NCI-H1105 treated with DMSO at 0.1 percent for 48 hours (cell line): ENCODE measurements around the gene COX7B.
A peak's percentile ranks its signal among the peaks of the same experiment; 100 is the strongest.
"Not testable (repeated sequence)": the region's sequence is repeated elsewhere in the genome, so short reads cannot be mapped to it uniquely, and the experiment has no call there.

Source experiments
- DNase-seq: peaks from one replicate; lab custom pipeline; 2025; lab: John Stamatoyannopoulos, UW

COX7B gene

GRCh38 chrX:77899081-77899828 is at the start of gene COX7B:
Gene COX7B, plus strand, starts transcription at chrX:77899468. Its CDS starts 86 bp downstream, at chrX:77899554.
- DNase-seq, result peak; percentile 96

DNA sequence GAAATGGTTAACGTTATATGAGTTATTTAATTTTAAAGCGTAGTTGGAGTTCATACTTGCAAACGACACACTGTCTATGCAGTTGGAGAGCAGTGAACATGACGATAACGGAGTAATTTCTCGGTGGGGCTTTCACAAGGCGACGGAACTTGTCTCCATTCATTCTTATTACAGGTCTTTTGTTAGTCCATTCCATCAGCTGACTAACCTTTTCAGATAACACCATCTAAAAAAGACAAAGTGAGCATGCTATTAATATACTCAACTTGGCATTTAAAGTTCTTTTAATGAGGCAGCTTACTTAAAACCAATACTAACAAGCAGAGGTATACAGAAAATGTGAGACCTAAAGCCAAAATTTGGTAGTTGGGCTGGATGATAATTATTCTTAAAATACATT is 23.9 kb upstream of the COX7B start:
- no peak for DNase-seq

GRCh38 chrX:77881418-77881817 is 17.9 kb upstream of the COX7B start:
- DNase-seq, result not testable (repeated sequence)

DNA sequence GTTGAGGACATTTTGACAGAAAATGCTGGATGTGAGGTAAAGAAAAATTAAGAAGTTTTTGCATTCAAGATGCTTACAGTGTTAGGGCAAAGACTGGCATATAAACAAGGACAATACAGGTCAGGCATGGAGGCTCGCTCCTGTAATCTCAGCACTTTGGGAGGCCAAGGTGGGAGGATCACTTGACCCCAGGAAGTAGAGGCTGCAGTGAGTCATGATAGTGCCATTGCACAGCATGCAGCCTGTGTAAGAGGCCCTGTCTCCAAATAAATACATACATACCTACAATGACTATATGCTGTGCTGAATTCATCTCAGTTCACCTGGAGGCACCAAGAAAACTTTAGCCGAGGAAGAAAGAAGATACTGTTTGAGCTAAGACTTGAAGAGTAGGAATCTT is 6.4 kb upstream of the COX7B start:
- no peak for DNase-seq

DNA sequence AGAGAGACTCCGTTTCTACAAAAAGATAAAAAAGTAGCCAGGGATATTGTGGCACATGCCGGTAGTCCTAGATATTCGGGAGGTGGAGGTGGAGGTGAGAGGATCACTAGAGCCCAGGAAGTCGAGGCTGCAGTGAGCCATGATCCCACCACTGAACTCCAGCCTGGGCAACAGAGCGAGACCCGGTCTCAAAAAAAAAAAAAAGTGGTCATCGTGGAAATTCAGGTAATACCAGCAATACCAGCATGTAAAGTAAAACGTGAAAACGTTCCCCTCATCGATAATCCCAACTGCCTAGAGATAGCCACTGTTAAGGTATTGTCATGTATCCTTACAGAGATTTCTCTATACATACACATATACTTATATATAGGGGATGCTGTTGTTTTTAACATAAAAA is 5.6 kb upstream of the COX7B start:
- DNase-seq, result no peak

DNA sequence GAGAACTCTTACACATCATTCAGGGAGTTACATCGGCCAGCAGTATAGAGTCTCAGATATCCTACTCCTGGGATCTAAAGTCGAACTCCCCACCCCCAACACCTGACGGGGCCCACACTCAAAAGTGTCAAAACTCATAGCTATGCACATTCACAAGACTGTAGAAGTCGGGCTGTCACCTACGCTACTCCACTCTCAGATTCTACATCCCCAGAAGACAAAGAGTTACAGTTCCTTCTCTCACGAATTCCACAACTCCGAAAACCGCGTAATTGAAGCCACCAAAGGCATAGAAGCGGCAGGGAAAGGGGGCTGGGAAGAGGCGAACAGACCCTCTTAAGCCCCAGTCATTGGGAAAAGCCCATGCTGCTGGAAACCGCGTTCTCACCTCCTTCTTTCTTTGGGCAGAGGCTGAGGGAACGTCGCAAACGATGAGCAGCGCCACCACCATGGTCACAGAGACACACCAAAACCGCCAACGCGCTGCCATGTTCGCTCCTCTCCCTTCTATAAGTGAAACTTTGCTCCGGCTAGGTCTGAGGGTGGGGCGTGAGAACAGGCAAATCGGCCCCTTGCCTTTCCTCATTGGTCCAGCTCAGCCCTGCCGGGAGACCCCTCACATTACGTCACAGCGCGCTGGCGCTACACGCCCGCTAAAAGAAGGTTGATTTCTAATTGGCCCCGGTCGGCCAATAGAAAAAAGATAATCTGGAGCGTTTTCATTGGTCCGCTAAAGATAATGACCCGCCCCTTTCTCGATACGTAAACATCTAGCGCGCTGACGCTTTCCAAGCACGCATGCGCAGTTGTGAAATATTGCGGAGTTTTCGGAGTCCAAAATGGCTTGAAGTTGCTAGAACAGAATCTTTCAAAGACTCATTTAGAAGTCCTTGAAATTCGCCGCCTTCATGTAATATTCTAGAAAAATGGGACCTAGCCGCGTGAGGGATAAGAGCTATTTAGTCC is 4.1 kb upstream of the COX7B start, which contains the start of gene MAGT1:
TSS of gene MAGT1 (minus strand) at position 515 of the 966 bp plus-strand sequence. CDS start at position 490, 25 bp downstream.
- DNase-seq, result peak; percentile 95

DNA sequence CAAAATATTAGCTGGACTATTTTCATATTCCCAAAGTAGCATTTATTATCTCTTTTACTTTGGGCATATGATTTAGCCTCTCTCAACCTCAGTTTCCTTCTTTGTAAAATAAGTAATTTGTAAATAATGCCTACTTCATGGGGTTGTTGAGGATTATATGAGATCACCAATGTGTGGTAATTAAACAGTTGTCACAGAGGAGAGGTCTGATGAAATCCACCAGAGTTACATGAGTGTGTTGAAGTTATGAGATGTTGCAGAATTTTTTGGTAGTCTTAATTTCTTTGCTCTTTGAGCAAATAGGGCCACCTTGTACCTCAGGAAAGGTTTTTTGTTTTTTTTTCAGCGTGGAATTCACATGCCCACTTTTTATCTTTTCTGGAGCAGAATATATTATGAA is 1.4 kb downstream of the COX7B start:
- no peak for DNase-seq

DNA sequence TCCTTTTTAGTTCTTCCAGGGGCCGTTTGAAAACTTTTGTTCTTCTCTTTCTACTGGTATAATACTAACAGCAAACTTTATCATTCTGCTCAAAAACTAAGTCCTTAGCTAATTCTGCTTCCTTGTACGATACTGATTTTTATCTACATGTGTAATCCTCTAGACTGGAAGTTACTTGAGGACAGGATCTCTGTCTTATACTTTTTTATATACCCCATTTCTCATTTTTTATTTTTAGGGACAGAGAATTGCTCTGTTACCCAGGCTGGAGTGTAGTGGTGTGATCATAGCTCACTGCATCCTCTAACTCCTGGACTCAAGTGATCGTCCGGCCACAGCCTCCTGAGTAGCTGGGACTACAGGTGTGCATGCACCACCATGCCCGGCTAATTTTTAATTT is 2.2 kb downstream of the COX7B start:
- DNase-seq, result no peak

- peak; percentile 80 for DNase-seq
These were observed 11.0 kb downstream of the COX7B start, which contains the start of gene ATP7A for GRCh38 chrX:77910108-77910840. Gene ATP7A, plus strand, starts transcription at chrX:77910693. Its CDS starts 60,949 bp downstream, at chrX:77971642.

- DNase-seq, result no peak
These were observed 18.1 kb downstream of the COX7B start for GRCh38 chrX:77917294-77917933.

DNA sequence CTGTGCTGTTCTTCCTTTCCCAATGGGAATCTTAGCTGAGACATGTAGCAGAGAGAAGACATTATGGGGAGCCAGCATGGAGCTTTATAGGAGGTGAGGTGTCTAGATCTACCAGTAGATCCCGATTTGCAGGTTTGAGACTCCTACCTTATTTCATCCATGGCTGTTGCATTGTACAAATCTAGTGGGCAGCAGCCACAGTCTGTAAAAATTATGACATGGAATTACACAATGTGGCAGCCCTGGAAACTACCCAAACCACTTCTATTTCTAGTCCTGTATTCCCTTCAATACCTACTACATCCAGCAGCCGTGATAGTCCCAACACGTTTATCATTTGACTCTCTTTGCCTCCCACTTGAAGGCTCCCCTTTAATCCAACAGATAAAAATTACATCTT is 19.3 kb downstream of the COX7B start:
- no peak for DNase-seq

GRCh38 chrX:77919370-77919769 is 20.1 kb downstream of the COX7B start:
- not testable (repeated sequence) for DNase-seq

DNA sequence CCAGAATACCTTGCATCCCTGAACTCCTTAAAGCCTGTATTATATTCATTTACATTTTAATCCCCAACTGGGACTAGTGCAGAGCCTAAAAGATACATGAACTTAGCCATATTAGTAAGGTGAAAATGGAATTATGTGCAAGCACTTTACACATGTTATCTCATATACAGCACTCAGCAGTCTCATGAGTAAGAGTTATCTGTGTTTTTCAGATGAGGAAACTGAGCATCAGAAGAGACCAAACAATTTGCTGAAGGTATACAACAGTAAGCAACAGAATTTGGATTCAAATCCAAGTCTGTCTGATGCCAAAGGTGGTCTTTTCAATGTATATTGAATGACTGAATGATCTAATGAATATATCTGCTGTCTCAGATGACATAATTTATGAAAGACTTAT is 23.5 kb downstream of the COX7B start:
- no peak for DNase-seq

DNA sequence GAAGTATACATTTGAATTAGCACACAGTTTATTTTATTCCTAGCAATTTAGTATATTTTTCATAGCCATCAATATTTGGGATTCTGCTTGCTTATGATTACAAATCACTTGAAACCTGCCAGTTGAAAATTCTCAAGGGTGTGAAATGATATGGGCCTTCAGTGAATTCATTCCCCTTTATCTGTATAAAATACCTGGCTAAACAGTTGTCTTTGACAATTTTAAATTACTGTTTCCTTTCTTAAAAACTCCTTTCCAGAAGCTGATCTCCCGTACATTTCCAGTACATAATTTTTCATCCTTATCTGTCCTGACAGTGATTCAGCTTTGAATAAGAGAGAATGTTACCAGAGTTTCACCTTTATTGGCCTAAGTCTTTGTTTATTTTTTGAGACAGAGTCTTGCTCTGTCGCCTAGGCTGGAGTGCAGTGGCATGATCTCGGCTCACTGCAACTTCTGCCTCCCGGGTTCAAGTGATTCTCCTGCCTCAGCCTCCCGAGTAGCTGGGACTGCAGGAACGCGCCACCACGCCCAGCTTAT is 25.1 kb downstream of the COX7B start:
- DNase-seq, result no peak

DNA sequence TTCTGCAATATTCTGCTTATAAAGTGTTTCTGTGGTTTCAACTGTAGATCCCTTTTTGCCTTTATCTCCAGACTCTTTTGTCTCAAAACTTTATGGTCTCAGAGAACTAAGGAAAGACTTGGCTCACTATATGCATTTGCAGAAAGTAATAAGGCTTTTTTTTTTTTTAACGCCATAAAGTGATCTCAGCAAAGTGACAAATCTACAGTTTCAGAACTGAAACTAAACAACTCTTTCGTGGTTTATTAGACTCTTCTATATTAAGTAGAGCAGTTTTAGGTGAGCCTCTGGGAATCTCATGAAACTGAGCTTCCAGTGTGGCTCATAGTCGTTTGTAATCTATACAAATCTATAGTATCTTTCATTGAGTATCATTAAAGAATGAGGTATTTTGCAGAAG is 26.5 kb downstream of the COX7B start:
- DNase-seq, result no peak

DNA sequence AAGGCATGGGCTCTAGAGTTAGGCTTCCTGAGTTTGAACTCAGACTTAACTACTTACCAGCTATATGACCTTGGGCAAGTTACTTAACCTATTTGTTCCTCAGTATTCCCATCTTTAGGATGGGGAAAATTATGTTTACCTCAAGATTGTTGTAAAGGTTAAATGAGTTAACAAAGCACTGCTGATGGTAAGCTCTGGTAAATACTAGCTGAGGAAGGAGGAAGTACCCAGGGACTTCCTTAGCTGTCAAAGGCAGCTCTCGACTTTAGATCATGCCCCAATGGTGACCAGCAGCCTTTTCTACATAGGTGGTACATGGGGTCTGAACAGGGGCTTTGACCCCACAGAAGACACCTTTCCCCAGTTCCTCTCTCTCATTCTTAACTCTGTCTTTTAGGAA is 31.3 kb downstream of the COX7B start:
- DNase-seq, result no peak

DNA sequence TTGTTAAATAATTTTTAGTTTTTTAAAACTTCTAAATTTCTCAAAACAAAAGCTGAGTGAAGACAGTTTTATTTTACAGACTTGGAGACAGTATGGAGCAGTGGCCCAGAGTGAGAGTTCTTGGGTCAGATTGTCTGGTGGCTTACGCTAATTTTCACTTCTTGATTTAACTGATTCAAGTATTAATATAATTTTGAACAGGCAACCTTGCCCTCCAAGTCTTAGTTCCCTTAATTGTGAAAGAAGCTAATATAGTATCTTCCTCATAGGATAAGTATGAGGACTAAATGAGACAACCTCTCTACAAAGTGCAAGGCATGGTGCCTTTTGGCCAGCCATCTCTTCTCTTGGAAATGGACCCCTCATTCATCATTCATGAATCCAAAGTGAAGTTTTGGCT is 36.6 kb downstream of the COX7B start:
- DNase-seq, result no peak

DNA sequence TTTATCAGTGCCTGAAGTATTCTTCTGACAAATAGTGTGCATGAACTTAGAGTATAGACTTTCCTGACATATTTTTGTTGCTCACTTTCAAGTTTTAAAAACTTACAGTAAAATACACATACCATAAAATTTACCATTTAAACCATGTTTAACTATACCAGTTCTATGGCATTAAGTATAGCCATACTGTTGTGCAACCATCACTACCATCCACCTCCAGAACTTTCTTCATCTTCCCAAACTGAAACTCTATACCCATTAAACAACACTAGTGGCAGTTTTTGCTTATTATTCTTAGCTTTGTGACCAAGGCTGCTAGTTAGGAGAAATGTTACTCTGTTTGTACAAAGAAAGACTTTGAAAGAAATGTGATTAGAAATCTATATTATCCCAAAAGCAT is 37.0 kb downstream of the COX7B start:
- no peak for DNase-seq

- DNase-seq, result no peak
These were observed 38.0 kb downstream of the COX7B start for GRCh38 chrX:77937291-77937690.

- DNase-seq, result no peak
These were observed 38.9 kb downstream of the COX7B start for GRCh38 chrX:77938083-77938680.

DNA sequence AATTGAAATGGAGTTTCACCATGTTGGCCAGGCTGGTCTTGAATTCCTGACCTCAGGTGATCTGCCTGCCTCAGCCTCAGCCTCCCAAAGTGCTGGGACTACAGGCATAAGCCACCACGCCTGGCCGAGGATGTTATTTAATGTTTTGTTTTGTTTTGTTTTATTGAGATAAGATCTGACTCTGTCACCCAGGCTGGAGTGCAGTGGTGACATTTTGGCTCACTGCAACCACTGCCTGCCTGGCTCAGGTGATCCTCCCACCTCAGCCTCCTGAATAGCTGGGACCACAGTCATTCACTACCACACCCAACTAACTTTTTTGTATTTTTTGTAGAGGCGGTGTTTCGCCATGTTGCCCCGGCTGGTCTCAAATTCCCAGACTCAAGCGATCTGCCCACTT is 45.8 kb downstream of the COX7B start:
- DNase-seq, result not testable (repeated sequence)
